AG04450 (cell line): ENCODE measurements around the gene ZBTB40. TPM values are rescaled to one million over a fixed set of nuclear protein-coding genes. Genes with fewer than 3 reads are reported as not detected.

Experiments used
- CTCF ChIA-PET: fragments of 300-600, 350-600 bp; formaldehyde crosslinking; extraction: SDS; loops from one replicate; lab custom pipeline; 2022; ENCODE audit warnings: antibody characterized with exemption, inconsistent platforms; lab: Charles Lee
- POLR2A ChIA-PET: fragments of 350-600 bp; formaldehyde crosslinking; extraction: SDS; loops from one replicate; lab custom pipeline; 2021; ENCODE audit warnings: antibody characterized with exemption, inconsistent platforms; lab: Yijun Ruan, JAX
- DNase-seq: peaks from one replicate; pipeline ENCODE4 v3.0.0-alpha.2; 2011; ENCODE audit warnings: low read depth, low spot score
- H3K27ac ChIP-seq: one replicate; pipeline ENCODE4 v1.5.1; 2012; ENCODE audit warnings: low read depth, low read length, control low read depth
- H3K27me3 ChIP-seq: one replicate; pipeline ENCODE4 v1.6.0; 2012; ENCODE audit warnings: low read length; ENCODE audit not compliant: control insufficient read depth, insufficient read depth
- H3K4me3 ChIP-seq: 2 replicates; pipeline ENCODE4 v1.5.1; 2011; ENCODE audit warnings: mild to moderate bottlenecking, low read depth, low read length, control low read depth
- H3K9me3 ChIP-seq: 2 replicates; pipeline ENCODE4 v1.5.1; 2012; ENCODE audit warnings: low read length; ENCODE audit not compliant: control insufficient read depth, insufficient read depth
- CTCF ChIP-seq: IDR thresholded peaks from 2 replicates; pipeline ENCODE4 v1.5.1; 2011; ENCODE audit warnings: low read depth, low read length, control low read depth, inconsistent platforms
- polyA plus RNA-seq: library from polyadenylated mRNA; depleted of rRNA; stranded (reverse); fragments of >200 nt; gene quantifications from 2 replicates; pipeline ENCODE4 v1.2.3, GENCODE V29; 2011

Gene ZBTB40
- polyA plus RNA-seq, 1 experiment = 5.9 TPM

GRCh38 chr1:22457836-22458235 is 6.2 kb downstream of the ZBTB40 start:
- CTCF ChIA-PET = interaction anchor here (0.6 to 1.2 kb wide), 3 partner anchors 10 to 506 kb away, joined by 3 to 5 read pairs (median 3); no protein-coding TSS in a partner anchor
- H3K27ac ChIP-seq = no peak overlapping the region
- H3K4me3 ChIP-seq = no peak overlapping the region
- no peak for TF ChIP-seq CTCF
- POLR2A ChIA-PET = no interaction called here
- H3K9me3 ChIP-seq = no peaks in the 10 kb centered on the region
- H3K27me3 ChIP-seq = no peaks in the 10 kb centered on the region
- no peak for DNase-seq

- no peaks in the 10 kb centered on the region for H3K27me3 ChIP-seq
- no peak overlapping the region for H3K4me3 ChIP-seq
- peaks cover 8% of the 10 kb centered on the region for H3K9me3 ChIP-seq
- TF ChIP-seq CTCF = no peak
- no peak overlapping the region for H3K27ac ChIP-seq
- POLR2A ChIA-PET = no interaction called here
- CTCF ChIA-PET = no interaction called here
- no peak for DNase-seq
These were observed 9.4 kb downstream of the ZBTB40 start for GRCh38 chr1:22461100-22461499.

GRCh38 chr1:22461678-22462527 is 10.3 kb downstream of the ZBTB40 start:
- Histone ChIP-seq H3K27ac (no peak overlapping the region), H3K27me3 (no peaks in the 10 kb centered on the region), H3K9me3 (peaks cover 8% of the 10 kb centered on the region), H3K4me3 (no peak overlapping the region)
- no peak for TF ChIP-seq CTCF
- DNase-seq = no peak
- ChIA-PET POLR2A (no interaction called here), CTCF (no interaction called here)

GRCh38 chr1:22462928-22463327 is 11.3 kb downstream of the ZBTB40 start:
- TF ChIP-seq CTCF = no peak
- POLR2A ChIA-PET = no interaction called here
- Histone ChIP-seq H3K27me3 (no peaks in the 10 kb centered on the region), H3K27ac (no peak overlapping the region), H3K4me3 (no peak overlapping the region), H3K9me3 (peaks cover 8% of the 10 kb centered on the region)
- CTCF ChIA-PET = no interaction called here
- DNase-seq = no peak

GRCh38 chr1:22465015-22465565 is 13.4 kb downstream of the ZBTB40 start:
- no peaks in the 10 kb centered on the region for H3K27me3 ChIP-seq
- no peak for DNase-seq
- peaks cover 8% of the 10 kb centered on the region for H3K9me3 ChIP-seq
- ChIA-PET POLR2A (interaction anchor here (0.5 kb wide), 1 partner anchor 468 kb away, joined by 4 read pairs; no protein-coding TSS in a partner anchor), CTCF (no interaction called here)
- no peak overlapping the region for H3K27ac ChIP-seq
- TF ChIP-seq CTCF = no peak
- no peak overlapping the region for H3K4me3 ChIP-seq
